Endothelial cell of umbilical vein (primary cell): ENCODE data around the gene CPLX1.

Experiments
- EZH2 ChIP-seq: IDR thresholded peaks from 2 replicates; pipeline ENCODE4 v1.6.1; 2012; ENCODE audit warnings: borderline replicate concordance, low read depth, mild to moderate bottlenecking, moderate library complexity, low read length, inconsistent platforms; ENCODE audit not compliant: severe bottlenecking
- GATA2 ChIP-seq: IDR thresholded peaks from 2 replicates; pipeline ENCODE4 v1.7.0; 2011; ENCODE audit warnings: low read depth, mild to moderate bottlenecking, moderate library complexity, mixed read lengths, low read length; ENCODE audit not compliant: insufficient read length, insufficient read depth
- MYC ChIP-seq: IDR thresholded peaks from one replicate; pipeline ENCODE4 v1.6.1; 2011; ENCODE audit warnings: mild to moderate bottlenecking, low read depth, low read length
- POLR2A ChIP-seq: IDR thresholded peaks from 2 replicates; pipeline ENCODE4 v1.6.1; 2012; ENCODE audit warnings: low read depth, mild to moderate bottlenecking, control low read depth, low read length
- POLR2AphosphoS5 ChIP-seq: IDR thresholded peaks from 2 replicates; pipeline ENCODE4 v1.6.1; 2012; ENCODE audit warnings: low read depth, mild to moderate bottlenecking, control low read depth, low read length, moderate library complexity; ENCODE audit not compliant: insufficient read depth
- TF ChIP-seq, protein P1 (sequence below), 2 donors: IDR thresholded peaks; 1 replicate in 1 of 2; 2 replicates in 1 of 2; pipeline ENCODE4 v1.5.1; 2011; ENCODE audit warnings: low read length in 2 of 2, mild to moderate bottlenecking in 2 of 2, moderate library complexity in 2 of 2, control low read depth in 1 of 2, inconsistent platforms in 1 of 2, low read depth in 1 of 2; ENCODE audit not compliant: insufficient read depth in 1 of 2; ENCODE audit errors: extremely low read depth in 1 of 2
- TF ChIP-seq, protein P2 (sequence below): IDR thresholded peaks from 2 replicates; pipeline ENCODE4 v1.6.1; 2011; ENCODE audit not compliant: insufficient read depth, insufficient read length

DNA sequence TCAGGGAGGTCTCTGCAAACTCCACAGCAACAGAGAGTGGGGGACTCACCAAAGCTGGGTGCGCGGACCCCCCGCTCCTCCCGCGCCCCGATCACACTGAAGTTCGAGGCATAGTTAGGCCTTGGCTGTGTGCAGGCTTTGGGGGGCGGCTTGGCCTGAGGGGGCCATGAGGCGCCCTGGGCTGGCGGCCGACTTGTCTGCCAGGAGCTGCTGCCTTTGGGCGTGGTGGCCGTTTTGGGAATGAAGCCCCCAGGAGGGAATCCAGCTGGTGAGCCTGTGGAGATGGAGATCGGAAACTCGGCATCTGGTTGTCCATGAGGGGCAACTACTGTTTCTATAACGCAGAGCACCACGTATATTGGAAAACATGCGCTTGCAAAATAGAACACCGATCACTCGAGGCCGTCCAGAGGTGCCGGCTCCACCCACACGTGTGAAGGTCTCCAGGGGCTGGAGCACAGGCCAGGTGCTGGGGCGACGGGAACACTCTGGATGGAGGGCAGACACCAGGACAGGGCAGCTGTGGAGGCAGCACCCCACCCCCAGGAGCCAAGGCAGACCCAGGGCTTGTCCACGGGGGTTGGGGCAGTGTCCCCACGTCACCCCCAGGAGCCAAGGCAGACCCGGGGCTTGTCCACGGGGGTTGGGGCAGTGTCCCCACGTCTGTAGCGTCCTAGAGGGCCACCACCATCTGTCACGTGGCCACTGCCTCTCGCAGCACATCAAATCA is 25.9 kb upstream of the CPLX1 start:
- TF ChIP-seq, protein P1, sequence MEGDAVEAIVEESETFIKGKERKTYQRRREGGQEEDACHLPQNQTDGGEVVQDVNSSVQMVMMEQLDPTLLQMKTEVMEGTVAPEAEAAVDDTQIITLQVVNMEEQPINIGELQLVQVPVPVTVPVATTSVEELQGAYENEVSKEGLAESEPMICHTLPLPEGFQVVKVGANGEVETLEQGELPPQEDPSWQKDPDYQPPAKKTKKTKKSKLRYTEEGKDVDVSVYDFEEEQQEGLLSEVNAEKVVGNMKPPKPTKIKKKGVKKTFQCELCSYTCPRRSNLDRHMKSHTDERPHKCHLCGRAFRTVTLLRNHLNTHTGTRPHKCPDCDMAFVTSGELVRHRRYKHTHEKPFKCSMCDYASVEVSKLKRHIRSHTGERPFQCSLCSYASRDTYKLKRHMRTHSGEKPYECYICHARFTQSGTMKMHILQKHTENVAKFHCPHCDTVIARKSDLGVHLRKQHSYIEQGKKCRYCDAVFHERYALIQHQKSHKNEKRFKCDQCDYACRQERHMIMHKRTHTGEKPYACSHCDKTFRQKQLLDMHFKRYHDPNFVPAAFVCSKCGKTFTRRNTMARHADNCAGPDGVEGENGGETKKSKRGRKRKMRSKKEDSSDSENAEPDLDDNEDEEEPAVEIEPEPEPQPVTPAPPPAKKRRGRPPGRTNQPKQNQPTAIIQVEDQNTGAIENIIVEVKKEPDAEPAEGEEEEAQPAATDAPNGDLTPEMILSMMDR (IDR thresholded peaks at IDR 0.05; ENCODE audit: extremely low read depth in 1 of 2, insufficient read depth in 1 of 2, low read depth in 1 of 2, low read length in 2 of 2), result no peak
- TF ChIP-seq EZH2 (no peak), POLR2A (no peak), MYC (no peak), POLR2AphosphoS5 (no peak), GATA2 (no peak)
- TF ChIP-seq, protein P2, sequence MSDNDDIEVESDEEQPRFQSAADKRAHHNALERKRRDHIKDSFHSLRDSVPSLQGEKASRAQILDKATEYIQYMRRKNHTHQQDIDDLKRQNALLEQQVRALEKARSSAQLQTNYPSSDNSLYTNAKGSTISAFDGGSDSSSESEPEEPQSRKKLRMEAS, result no peak
